ENCODE data around the gene LNX2.
A peak's percentile ranks its signal among the peaks of the same experiment; 100 is the strongest.

LNX2 gene

DNA sequence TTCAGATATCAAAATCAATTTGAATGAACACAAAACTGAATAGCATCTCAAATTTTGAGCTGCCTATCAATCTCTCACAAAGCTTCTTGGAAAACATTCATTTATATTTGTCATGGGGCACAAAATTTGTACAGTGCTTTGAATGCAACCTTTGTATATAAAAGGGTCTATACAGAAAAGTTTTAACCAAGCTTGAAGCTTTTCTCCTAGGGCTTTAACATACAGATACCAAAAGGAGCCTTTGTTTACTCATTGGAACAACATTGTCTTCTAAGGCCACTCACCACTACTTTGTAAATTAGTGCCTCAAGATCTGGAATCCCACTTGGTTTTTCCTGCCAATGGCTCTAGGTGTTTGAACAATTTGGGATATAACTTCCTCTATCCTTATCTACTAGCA, 21.2 kb downstream of the LNX2 start:
- H3K27ac ChIP-seq: no peak overlapping the region
- TF ChIP-seq, protein P1, sequence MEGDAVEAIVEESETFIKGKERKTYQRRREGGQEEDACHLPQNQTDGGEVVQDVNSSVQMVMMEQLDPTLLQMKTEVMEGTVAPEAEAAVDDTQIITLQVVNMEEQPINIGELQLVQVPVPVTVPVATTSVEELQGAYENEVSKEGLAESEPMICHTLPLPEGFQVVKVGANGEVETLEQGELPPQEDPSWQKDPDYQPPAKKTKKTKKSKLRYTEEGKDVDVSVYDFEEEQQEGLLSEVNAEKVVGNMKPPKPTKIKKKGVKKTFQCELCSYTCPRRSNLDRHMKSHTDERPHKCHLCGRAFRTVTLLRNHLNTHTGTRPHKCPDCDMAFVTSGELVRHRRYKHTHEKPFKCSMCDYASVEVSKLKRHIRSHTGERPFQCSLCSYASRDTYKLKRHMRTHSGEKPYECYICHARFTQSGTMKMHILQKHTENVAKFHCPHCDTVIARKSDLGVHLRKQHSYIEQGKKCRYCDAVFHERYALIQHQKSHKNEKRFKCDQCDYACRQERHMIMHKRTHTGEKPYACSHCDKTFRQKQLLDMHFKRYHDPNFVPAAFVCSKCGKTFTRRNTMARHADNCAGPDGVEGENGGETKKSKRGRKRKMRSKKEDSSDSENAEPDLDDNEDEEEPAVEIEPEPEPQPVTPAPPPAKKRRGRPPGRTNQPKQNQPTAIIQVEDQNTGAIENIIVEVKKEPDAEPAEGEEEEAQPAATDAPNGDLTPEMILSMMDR (conservative IDR thresholded peaks at IDR 0.05): no peak

DNA sequence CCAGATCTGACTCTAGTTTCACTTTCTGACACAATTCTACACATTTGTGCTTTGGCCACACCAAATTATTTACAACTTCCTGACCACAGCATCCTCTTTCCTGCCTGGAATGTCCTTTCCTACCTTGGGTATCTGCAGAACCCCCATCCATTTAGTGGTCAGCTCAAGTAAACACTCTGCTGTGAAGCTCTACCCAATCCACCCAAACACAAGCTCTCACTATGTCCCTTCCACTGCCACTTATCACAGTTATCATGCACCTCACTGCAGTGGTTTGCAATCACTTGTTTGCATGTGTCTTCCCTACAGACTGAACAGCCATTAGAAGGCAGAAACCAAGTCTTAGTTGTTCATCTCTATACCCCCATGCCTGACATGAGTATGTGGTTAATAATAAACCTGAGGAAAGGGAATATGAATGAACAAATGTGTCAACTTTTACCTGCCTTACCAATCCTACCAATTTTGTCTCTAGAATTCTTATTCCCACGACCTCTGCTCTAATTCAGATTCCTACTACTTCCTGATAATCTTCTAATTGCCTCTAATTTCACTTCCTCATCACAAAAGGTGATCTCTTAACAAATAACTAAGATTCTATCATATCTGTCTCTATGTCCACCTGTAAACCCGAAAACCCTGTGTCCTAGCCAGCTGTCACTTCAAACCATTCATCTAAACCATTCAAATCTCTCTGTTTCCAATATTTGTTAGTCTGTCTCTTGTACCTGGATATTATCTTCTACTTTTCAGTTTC, 25.1 kb downstream of the LNX2 start:
- H3K27ac ChIP-seq: no peak overlapping the region
- TF ChIP-seq, protein P1 (conservative IDR thresholded peaks at IDR 0.05): no peak

DNA sequence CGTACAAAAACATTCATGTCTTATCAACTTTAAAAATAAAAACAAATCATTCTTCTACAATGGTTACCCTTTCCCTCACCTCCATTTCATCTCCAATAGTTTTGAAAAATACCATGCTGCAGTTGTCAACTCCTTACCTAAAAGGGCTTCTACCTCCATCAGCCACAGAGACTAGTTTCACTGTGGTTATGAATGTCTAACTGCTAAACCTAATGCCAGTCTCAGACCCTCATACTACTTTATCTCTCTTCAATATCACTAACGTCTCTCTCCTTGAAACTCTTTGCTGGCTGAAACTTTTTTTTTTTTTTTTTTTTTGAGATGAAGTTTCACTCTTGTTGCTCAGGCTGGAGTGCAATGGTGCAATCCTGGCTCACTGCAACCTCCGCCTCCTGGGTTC, 27.1 kb downstream of the LNX2 start:
- H3K27ac ChIP-seq: no peak overlapping the region
- TF ChIP-seq, protein P1 (conservative IDR thresholded peaks at IDR 0.05): no peak

DNA sequence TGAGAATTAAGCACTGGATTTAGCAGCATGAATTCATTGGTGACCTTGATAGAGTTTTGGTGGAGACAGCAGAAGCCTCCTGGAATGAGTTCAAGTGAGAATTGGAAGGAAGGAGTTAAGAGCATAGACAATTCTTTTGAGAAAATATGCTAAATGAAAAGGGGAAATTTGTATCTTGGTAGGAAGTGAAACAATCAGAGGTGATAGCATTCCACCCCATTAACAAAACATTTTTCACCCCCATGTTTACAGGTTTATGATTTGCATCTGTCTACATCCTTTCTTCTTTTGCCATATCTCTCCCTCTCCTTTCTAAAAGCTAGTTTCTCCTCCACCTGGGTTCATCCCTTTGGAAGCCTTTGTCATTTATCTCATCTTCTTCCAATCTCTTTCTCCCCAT, 27.5 kb downstream of the LNX2 start:
- TF ChIP-seq, protein P1 (conservative IDR thresholded peaks at IDR 0.05): no peak
- no peak overlapping the region for H3K27ac ChIP-seq

DNA sequence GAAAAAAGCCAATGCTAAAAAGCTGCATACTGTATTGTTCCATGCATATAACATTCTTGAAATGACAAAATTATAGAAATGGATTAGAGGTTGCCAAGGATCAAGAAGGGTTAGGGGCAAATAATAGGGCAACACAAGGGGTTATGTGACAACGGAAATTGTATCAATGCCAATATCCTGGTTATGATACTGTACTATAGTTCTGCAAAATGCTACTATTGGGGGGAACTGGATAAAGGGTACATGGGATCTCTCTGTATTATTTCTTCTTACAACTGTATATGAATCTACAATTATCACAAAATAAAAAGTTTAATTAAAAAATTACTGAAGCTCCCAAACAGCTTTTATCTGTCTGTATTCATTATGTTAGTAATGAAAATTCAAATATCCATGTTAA, 31.9 kb downstream of the LNX2 start:
- TF ChIP-seq, protein P1 (conservative IDR thresholded peaks at IDR 0.05): no peak

DNA sequence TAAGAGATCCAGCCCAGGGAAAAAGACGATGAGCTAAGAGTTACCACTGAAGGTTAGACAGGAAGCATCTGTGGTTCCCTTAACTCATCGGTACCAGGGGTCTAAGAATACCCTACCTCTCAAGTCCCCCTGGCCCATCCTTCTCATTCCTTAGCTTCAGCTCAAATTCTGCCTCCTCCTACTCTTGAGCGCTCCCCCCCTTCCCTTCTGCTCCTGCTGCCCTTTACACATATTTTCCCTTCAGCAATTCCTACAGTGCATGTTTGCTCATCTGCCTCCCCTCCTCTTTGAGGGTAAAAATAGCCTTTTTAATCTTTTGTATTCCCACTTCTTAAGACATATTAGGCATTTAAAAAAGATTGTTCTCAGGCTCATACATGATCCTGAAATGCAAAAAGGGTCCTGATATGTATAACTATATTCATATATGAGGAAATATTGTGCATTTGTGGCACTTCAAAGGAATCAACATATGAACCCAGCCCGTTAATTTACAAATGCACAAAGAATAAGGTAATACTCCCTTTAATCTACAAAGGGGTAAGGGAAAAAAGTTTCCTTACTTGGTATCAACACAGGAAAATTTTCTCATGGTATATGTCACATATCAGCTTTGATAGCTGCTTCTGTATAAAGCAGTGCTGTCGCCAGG, 33.1 kb downstream of the LNX2 start:
- TF ChIP-seq, protein P1 (conservative IDR thresholded peaks at IDR 0.05): no peak
- H3K27ac ChIP-seq: no peak overlapping the region

More for the DNA sequence above, 31.9 kb downstream of the LNX2 start:
- no peak overlapping the region for H3K27ac ChIP-seq

DNA sequence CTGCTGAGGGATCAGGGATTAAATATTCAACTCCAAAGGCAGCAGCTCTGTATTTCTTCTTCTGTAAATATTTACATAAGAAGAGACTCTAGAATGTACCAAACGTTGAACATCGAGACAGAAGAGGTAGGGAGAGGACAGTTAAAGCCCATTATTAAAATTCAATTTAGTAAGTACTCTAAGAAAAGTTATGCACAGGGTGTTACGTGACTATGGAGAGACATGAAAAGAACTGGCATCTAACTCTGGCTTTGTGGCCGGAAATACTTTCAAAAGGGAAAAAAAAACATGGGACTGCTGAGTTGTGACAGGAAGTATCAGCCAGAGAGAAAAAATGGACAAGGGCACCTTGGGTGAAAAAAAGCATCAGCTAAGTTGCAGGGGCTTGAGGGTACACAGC, 36.7 kb downstream of the LNX2 start:
- TF ChIP-seq, protein P1 (conservative IDR thresholded peaks at IDR 0.05): no peak
- peak overlapping the region; percentile 20; the same call in 1 of the 2 replicates for H3K27ac ChIP-seq
